HEK293 (cell line): ENCODE measurements around the gene VSTM2B.

ENCODE experiments used
- CTCF ChIA-PET: fragments of 350-600 bp; formaldehyde crosslinking; extraction: SDS; loops from one replicate; lab custom pipeline; 2021; ENCODE audit warnings: antibody characterized with exemption; lab: Yijun Ruan, JAX
- POLR2A ChIA-PET: fragments of 300-600 bp; formaldehyde crosslinking; extraction: SDS; loops from one replicate; lab custom pipeline; 2020; ENCODE audit warnings: antibody characterized with exemption, inconsistent platforms; lab: Yijun Ruan, JAX
- H3K27ac ChIP-seq: fragments of 200-500 bp; sonication (Bioruptor generic); 2 replicates; pipeline ENCODE4 v1.5.1; 2014; ENCODE audit warnings: low read depth, low read length, control low read depth, inconsistent platforms; ENCODE audit errors: extremely low read depth
- H3K36me3 ChIP-seq, 2 experiments: fragments of 200-500 bp in 1 of 2; sonication (Bioruptor generic) in 1 of 2; 1 replicate in 1 of 2; 2 replicates in 1 of 2; pipeline ENCODE4 v1.5.1; 2014 to 2017; ENCODE audit warnings: inconsistent platforms in 2 of 2, low read length in 2 of 2; ENCODE audit not compliant: control insufficient read depth in 2 of 2, insufficient read depth in 1 of 2
- H3K4me1 ChIP-seq: fragments of 200-500 bp; sonication (Bioruptor generic); 2 replicates; pipeline ENCODE4 v1.5.1; 2014; ENCODE audit warnings: mild to moderate bottlenecking, low read length, inconsistent platforms; ENCODE audit not compliant: control insufficient read depth, insufficient read depth
- H3K4me3 ChIP-seq: 2 replicates; pipeline ENCODE4 v1.5.1; 2011; ENCODE audit warnings: low read depth, mild to moderate bottlenecking, control low read depth, low read length, moderate library complexity
- H3K9me3 ChIP-seq: fragments of 200-500 bp; sonication (Bioruptor generic); 2 replicates; pipeline ENCODE4 v1.5.1; 2014; ENCODE audit warnings: low read depth, low read length, inconsistent platforms; ENCODE audit not compliant: control insufficient read depth, insufficient read depth
- OVOL3 ChIP-seq: fragments of 450-650 bp; formaldehyde crosslinking; IDR thresholded peaks from 2 replicates; pipeline ENCODE4 v1.5.1; 2016; ENCODE audit warnings: missing biosample characterization, missing genetic modification characterization
- SCRT2 ChIP-seq: fragments of 450-650 bp; formaldehyde crosslinking; IDR thresholded peaks from 2 replicates; pipeline ENCODE4 v1.5.1; 2016; ENCODE audit warnings: missing biosample characterization, missing genetic modification characterization
- ZNF148 ChIP-seq: fragments of 450-650 bp; formaldehyde crosslinking; IDR thresholded peaks from 2 replicates; pipeline ENCODE4 v1.5.0; 2017; ENCODE audit warnings: missing biosample characterization, missing genetic modification characterization, borderline replicate concordance
- ZNF274 ChIP-seq, 2 experiments: fragments of 200-500 bp in 1 of 2; fragments of 450-650 bp in 1 of 2; sonication (Bioruptor generic) in 1 of 2; formaldehyde crosslinking in 1 of 2; IDR thresholded peaks; 2 replicates each; pipeline versions ENCODE4 v1.5.1 to v1.6.1; 2014 to 2016; ENCODE audit warnings: borderline replicate concordance in 1 of 2, inconsistent platforms in 1 of 2, low read length in 1 of 2, missing biosample characterization in 1 of 2, missing genetic modification characterization in 1 of 2
- ZNF311 ChIP-seq: fragments of 450-650 bp; formaldehyde crosslinking; IDR thresholded peaks from 2 replicates; pipeline ENCODE4 v1.5.1; 2017; ENCODE audit warnings: missing biosample characterization, missing genetic modification characterization, borderline replicate concordance
- ZNF366 ChIP-seq: fragments of 450-650 bp; formaldehyde crosslinking; conservative IDR thresholded peaks from 2 replicates; pipeline ENCODE4 v1.5.1; 2016; ENCODE audit warnings: missing biosample characterization, missing genetic modification characterization
- ZNF391 ChIP-seq: fragments of 450-650 bp; formaldehyde crosslinking; IDR thresholded peaks from 2 replicates; pipeline ENCODE4 v1.5.1; 2016; ENCODE audit warnings: low read depth, missing biosample characterization, missing genetic modification characterization, borderline replicate concordance
- ZNF830 ChIP-seq: fragments of 450-650 bp; IDR thresholded peaks from 2 replicates; pipeline ENCODE4 v1.5.0; 2018; ENCODE audit warnings: missing biosample characterization, missing genetic modification characterization, low read depth, mild to moderate bottlenecking, moderate library complexity
- ZSCAN16 ChIP-seq: fragments of 450-650 bp; formaldehyde crosslinking; IDR thresholded peaks from 2 replicates; pipeline ENCODE4 v1.5.1; 2016; ENCODE audit warnings: missing biosample characterization, missing genetic modification characterization
- ZSCAN18 ChIP-seq: fragments of 450-650 bp; formaldehyde crosslinking; IDR thresholded peaks from 2 replicates; pipeline ENCODE4 v1.5.1; 2016; ENCODE audit warnings: missing biosample characterization, missing genetic modification characterization
- TF ChIP-seq, protein P1 (sequence below): IDR thresholded peaks from 2 replicates; pipeline ENCODE4 v1.6.1; 2011; ENCODE audit warnings: mild to moderate bottlenecking, low read depth, low read length, borderline replicate concordance
- TF ChIP-seq, protein P2 (sequence below): fragments of 450-650 bp; formaldehyde crosslinking; IDR thresholded peaks from 2 replicates; pipeline ENCODE4 v1.5.1; 2016; ENCODE audit warnings: missing biosample characterization, missing genetic modification characterization, borderline replicate concordance

The VSTM2B gene

DNA sequence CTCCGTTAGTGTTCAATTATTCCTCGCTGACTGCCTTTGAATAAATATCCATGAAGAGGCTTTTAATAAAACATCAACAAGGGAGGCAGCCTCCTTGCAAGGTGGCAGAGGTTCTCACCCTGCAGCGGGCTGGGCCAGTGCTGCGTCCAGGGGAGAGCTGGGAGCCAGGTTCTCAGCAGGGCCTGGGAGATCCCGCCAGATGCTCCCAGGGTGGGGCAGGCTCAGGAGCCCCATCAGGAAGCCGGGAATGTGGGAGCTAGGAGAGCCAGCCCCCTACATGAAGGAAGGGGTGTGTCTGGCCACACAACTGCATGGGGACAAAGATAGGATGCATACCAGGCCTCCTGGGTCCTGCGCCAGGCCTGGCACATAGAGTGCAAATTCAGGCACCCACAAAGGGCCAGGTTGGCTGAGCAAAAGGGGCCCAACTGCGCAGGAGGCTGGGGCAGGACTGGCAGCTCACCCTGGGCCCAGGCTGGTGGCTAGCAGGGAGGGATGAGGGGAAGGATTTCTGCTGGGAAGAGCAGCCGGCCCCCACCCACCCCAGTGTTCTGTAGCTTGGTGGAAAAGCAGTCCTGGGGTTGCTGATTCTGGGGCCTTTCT is 22.8 kb downstream of the VSTM2B start (continued):
- TF ChIP-seq ZNF274 (IDR thresholded peaks at IDR 0.05; ENCODE audit: low read length) (no peak), ZNF274 (tag by site-specific recombination; IDR thresholded peaks at IDR 0.05; ENCODE audit: borderline replicate concordance) (no peak)
- TF ChIP-seq, all 188 proteins: peak for 0

- POLR2A ChIA-PET, result interaction anchor here (1.2 kb wide), 1 partner anchor 57 kb away, joined by 4 read pairs; the partner anchor contains the start of gene POP4
- H3K4me1 ChIP-seq, result no peaks in the 10 kb centered on the region
- TF ChIP-seq, protein P1, sequence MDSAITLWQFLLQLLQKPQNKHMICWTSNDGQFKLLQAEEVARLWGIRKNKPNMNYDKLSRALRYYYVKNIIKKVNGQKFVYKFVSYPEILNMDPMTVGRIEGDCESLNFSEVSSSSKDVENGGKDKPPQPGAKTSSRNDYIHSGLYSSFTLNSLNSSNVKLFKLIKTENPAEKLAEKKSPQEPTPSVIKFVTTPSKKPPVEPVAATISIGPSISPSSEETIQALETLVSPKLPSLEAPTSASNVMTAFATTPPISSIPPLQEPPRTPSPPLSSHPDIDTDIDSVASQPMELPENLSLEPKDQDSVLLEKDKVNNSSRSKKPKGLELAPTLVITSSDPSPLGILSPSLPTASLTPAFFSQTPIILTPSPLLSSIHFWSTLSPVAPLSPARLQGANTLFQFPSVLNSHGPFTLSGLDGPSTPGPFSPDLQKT, result no peak
- TF ChIP-seq OVOL3, result no peak
- TF ChIP-seq, protein P2, sequence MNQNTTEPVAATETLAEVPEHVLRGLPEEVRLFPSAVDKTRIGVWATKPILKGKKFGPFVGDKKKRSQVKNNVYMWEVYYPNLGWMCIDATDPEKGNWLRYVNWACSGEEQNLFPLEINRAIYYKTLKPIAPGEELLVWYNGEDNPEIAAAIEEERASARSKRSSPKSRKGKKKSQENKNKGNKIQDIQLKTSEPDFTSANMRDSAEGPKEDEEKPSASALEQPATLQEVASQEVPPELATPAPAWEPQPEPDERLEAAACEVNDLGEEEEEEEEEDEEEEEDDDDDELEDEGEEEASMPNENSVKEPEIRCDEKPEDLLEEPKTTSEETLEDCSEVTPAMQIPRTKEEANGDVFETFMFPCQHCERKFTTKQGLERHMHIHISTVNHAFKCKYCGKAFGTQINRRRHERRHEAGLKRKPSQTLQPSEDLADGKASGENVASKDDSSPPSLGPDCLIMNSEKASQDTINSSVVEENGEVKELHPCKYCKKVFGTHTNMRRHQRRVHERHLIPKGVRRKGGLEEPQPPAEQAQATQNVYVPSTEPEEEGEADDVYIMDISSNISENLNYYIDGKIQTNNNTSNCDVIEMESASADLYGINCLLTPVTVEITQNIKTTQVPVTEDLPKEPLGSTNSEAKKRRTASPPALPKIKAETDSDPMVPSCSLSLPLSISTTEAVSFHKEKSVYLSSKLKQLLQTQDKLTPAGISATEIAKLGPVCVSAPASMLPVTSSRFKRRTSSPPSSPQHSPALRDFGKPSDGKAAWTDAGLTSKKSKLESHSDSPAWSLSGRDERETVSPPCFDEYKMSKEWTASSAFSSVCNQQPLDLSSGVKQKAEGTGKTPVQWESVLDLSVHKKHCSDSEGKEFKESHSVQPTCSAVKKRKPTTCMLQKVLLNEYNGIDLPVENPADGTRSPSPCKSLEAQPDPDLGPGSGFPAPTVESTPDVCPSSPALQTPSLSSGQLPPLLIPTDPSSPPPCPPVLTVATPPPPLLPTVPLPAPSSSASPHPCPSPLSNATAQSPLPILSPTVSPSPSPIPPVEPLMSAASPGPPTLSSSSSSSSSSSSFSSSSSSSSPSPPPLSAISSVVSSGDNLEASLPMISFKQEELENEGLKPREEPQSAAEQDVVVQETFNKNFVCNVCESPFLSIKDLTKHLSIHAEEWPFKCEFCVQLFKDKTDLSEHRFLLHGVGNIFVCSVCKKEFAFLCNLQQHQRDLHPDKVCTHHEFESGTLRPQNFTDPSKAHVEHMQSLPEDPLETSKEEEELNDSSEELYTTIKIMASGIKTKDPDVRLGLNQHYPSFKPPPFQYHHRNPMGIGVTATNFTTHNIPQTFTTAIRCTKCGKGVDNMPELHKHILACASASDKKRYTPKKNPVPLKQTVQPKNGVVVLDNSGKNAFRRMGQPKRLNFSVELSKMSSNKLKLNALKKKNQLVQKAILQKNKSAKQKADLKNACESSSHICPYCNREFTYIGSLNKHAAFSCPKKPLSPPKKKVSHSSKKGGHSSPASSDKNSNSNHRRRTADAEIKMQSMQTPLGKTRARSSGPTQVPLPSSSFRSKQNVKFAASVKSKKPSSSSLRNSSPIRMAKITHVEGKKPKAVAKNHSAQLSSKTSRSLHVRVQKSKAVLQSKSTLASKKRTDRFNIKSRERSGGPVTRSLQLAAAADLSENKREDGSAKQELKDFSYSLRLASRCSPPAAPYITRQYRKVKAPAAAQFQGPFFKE, result no peak
- TF ChIP-seq ZNF311 (tag by site-specific recombination), result no peak
- no peak for TF ChIP-seq ZNF391 (tag by site-specific recombination)
- TF ChIP-seq ZNF148 (tag by site-specific recombination), result no peak
- no peak for TF ChIP-seq ZSCAN18 (tag by site-specific recombination)
- TF ChIP-seq SCRT2, result no peak
- no peak for TF ChIP-seq ZNF830 (tag by site-specific recombination)
- TF ChIP-seq ZNF366 (tag by site-specific recombination), result no peak
- no peak for TF ChIP-seq ZSCAN16 (tag by site-specific recombination)
- CTCF ChIA-PET, result interaction anchor here (0.6 to 2.3 kb wide), 4 partner anchors 10 to 1232 kb away, joined by 3 to 7 read pairs (median 4); no protein-coding TSS in a partner anchor
- peaks cover 12% of the 10 kb centered on the region for H3K9me3 ChIP-seq
- H3K27ac ChIP-seq, result no peak overlapping the region
- no peaks in the 10 kb centered on the region for H3K36me3 ChIP-seq
- no peak overlapping the region for H3K4me3 ChIP-seq
Measured at GRCh38 chr19:29549105-29550070, 23.6 kb downstream of the VSTM2B start.
